DMS153 treated with DMSO at 0.1 percent for 48 hours (cell line): Measurements from ENCODE around the gene ACOT13.
"Not testable (repeated sequence)": the region's sequence is repeated elsewhere in the genome, so short reads cannot be mapped to it uniquely, and the experiment has no call there.

ENCODE experiments used
- DNase-seq: peaks from one replicate; lab custom pipeline; 2025; ENCODE audit not compliant: unreplicated experiment; lab: John Stamatoyannopoulos, UW

The ACOT13 gene

DNA sequence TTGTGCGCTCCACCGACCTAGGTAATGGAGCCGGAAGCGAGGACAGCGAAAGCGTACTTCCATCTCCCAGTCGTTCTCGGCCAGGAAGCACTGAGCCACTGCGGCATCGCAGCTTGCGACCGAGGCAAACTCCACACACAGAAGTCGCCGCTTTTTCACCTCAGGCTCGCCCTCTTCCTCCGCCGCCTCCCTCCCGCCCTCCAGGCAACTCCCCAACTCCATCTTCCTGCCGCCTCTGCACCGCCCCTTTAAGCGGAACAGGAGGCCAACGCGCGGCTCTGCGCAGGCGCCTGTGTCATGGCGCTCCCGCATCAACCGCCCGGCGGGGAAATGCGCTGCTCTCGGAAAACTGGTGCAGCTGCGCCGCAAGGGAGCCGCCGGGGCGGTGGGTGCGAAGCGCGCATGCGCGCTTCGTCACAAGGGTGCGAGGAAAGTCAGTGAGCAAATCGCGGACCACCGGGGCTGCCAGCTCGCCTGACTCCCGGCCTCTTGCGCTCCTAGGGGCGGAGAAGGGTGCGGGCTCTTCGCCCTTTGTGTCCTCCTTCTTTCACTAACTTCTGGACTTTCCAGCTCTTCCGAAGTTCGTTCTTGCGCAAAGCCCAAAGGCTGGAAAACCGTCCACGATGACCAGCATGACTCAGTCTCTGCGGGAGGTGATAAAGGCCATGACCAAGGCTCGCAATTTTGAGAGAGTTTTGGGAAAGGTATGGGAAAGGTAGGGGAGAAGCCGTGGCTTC lies at the start of gene ACOT13, which contains the start of gene TDP2:
ACOT13 (plus strand) TSS at position 437 of the 737 bp plus-strand sequence; CDS start at position 624, 187 bp downstream.
TDP2 (minus strand) TSS at position 259 of the 737 bp plus-strand sequence; CDS start at position 222, 37 bp downstream.
- peak; percentile 93 for DNase-seq

DNA sequence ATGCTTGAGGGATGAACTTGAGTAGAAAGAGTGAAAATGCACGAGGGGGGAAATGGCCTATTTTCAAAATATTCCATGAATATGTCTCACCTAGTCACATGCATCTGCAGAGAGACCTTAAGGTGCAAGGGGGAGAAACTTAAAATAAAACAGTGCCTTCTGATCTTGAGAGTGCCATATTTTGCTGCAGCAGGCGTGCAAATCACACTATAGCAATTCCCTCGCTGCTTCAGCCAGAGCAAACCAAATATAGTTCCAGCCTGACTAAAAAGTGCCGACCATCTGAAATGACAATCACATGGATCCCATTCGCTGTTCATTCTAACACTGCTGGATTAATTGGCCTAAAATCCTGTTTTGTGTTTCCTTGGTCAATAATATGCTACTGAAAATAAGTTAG lies 47.2 kb upstream of the ACOT13 start:
- DNase-seq: no peak

DNA sequence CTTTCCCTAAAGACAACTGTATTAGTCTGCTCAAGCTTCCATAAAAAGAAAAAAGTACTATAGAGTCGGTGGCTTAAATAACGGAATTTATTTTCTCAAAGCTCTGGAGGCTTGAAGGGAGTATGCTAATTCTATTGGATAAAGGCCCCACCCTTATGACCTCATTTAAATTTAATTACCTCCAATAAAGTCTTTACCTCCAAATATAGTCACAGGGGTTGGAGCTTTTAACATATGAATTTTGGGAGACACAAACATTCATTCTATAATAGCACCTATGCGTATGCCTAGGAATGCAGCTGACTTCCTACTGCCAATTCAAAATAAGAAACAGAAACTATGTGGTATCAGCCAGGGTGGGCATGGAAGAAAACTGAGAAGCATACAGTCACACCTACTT lies 46.2 kb upstream of the ACOT13 start:
- no peak for DNase-seq

DNA sequence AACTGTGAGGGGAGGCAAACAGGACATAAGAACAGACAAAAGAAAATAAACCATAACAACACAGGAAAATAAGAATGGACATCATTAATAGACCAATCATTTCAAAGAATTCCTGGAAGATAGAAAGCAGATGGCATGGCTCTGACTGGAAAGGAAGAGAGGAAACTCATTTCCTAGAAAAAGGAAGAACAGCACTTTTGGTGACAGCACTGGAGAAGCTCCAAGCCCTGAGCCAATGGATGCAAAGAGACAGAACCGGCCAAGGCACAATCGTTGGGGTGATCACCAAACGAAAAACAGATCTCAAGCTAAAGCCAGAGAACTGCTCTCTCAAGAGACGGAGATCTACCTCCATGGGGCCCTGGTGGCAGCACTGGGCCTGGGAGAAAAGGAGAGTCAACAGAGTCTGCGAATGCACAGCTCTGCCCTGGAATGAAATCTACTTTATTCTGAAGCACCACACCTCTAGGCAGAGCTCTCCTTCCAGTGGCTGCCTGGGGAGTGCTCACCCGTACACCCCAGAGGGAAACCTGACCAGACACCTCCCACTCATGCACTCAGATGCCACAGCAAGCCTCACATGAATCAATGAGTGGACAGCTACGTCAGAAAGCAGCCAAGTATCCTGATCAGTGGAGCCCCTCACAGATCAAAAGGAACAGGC lies 45.1 kb upstream of the ACOT13 start:
- no peak for DNase-seq

DNA sequence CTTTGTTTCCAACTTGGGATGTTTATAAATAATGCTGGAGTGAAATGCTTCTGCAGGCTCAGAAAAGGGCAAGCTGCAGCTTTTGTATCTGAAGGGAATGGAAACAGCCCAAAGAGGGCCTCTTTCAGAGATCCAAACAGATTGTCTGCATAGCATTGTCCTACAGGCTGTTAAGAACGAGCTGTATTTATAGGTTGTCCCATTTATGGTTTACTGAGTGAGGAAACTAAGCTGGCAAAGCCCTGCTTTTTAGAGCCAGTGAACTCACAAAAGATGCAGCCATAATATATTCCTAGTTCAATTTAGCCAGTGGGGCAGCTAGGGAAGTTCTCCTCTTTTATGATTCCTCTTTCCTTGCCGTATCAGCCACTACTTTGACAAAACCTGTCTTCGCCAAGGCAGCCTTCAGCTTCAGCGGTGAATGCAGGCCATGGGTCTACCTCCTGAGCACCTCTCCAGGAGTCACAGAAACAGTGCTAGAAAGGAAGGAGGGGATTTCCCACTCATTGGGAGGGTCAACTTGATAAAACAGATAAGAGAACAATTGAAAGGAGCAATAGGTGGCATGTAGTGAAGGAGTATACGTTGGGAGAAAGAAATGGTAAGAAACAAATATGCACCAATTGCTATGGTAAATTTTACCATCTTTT lies 35.9 kb upstream of the ACOT13 start:
- DNase-seq: no peak

DNA sequence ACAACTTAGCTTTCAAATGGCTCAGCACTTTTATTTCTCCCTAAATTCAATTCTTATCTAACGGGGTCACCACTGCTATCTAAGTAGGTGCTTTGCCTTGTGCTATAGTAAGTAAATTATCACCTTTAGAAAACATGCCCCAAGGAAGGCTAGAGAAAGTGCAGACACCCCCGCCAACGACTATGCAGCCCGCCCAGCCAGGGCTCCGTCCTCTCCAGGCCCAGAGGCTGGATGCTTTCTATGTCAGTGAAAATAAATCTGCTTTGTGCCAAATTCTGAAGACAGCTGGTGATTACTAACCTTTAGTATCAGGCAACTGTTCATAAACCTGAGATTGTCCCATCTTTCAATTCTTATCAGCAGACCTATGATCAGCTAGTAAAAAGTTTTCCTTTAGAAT lies 35.2 kb upstream of the ACOT13 start:
- DNase-seq: no peak

DNA sequence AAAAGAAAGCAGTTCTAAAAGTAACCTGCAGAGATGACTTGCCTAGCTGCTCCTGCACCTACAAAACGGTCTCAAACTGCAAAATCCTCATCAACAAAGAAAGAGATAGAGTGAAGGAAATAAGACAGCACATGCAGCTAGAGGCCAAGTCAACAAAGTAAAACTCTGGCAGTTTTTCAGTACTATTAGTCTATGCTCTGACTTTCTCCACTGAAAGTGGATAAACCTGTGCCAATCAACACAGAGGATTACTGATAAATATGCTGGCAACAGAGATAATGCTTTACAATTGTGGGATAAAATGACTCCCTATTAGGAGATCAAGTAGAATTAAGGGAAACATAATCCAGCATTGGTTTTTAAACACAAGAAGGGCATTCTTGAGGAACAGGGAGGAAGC lies 34.3 kb upstream of the ACOT13 start:
- DNase-seq: no peak

DNA sequence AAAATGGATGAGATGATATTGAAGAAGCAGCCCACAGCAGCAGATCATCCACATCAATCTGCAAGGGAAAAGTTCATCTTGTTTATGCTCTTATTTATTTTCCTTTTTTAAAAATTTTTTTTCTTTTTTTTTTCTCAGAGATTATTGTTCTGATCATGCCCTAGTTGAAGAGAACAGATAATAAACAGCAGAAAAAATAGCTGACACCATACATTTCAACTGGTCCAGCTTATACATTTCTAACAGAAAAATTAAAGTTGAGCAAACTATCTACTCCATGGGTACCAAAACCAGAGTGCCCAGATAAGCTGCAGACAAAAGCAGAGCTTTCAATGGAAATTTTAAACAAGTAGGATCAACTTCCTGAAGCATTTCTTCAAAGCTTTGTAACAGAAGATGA lies 30.2 kb upstream of the ACOT13 start:
- DNase-seq: no peak

DNA sequence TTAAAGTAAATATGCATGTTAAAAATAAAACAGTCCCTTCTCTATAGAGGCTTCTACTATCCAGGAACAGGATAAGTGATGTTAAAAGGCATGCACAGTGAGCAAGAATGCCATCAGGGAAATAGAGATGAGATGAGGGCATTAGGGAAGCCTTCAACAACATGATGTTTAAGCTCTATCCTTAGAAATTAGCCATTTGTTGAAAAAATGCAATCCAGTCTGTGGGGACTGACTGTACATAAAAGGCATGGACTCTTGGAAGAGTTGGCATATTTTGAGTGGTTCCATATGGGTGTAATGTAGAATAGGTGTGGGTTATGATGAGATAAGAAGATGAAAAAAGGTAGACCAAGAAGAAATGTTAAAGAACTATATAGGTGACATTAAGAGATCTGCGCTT lies 26.7 kb upstream of the ACOT13 start:
- no peak for DNase-seq

DNA sequence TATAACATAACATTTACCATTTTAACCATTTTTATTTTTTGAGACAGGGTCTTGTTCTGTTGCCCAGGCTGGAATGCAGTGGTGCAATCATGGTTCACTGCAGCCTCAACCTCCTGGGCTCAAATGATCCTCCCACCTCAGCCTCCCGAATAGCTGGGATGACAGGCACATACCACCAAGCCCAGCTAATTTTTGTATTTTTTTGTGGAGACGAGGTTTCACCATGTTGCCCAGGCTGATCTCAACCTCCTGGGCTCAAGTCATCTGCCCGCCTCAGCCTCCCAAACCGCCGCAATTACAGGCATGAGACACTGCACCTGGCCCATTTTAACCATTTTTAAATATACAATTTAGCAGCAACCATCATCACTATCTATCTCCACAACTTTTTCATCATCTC lies 26.2 kb upstream of the ACOT13 start:
- not testable (repeated sequence) for DNase-seq

DNA sequence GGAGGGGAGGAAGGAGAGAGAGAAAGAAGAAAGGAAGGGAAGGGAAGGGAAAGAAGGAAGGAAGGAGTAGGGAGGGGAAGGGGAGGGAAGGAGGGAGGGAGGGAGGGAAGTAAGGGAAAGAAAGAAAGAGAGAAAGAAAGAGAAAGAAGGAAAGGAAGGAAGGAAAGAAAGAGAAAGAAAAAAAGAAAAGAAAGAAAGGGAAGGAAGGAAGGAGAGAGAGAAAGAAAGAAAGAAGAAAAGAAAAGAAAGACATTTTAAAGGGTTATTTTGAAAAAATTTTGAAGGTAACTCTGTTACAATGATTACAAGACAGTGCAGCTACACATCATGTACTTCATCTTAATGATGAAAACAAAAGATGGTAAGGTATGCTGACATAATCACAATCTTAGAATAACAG lies 24.8 kb upstream of the ACOT13 start:
- DNase-seq: no peak

DNA sequence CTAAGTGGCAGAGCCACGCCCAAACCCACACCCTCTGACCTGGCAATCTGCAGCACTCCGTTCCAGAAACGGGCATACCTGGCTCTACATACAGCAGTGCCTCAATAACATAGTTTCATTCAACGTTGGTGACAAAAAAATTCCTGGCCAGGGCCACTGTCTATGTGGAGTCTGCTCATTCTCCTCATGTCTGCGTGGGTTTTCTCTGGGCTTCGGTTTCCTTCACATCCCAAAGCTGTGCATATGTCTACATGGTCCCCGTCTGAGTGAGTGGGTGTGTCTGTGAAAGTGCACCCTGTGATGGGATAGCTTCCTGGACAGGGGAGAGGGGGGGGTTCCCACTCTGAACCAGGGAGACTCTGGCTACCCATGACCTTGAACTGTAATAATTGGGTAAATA lies 23.0 kb upstream of the ACOT13 start:
- DNase-seq: no peak

DNA sequence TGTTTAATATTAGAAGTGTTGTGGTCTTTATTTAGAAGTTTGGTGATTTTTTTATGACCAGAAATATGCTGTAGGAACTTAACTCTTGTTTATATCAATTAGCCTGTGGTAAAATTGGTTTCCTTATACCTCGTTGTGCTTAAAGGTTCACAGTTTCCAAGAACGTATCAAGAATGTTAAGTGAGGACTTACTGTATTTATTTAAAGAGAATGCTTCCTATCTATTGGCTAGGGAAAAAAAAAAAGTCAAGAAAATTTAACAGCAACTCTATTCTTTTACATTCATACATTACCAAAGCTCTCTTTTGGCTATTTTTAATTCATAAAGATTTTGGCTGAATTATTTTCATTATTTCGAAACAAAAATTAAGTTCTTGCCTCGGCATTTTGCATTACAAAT lies 22.5 kb upstream of the ACOT13 start:
- DNase-seq: no peak

DNA sequence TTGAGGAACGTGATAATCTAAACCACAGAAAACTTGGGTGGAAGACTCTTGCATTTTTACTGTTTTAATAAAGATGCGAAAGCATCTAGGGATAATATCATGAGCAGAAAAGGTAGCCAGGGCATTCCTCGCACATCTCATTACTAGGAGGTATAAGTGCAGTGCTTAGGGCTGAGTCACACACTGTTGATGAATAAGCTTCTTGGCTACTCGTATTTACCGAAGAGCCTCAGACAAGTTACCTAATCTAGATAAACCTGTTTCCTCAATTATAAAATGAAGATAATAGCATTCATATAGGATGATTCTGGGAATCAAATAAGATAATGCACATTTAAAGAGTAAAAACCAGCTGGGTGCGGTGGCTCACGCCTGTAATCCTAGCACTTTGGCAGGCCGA lies 20.1 kb upstream of the ACOT13 start:
- DNase-seq: no peak

DNA sequence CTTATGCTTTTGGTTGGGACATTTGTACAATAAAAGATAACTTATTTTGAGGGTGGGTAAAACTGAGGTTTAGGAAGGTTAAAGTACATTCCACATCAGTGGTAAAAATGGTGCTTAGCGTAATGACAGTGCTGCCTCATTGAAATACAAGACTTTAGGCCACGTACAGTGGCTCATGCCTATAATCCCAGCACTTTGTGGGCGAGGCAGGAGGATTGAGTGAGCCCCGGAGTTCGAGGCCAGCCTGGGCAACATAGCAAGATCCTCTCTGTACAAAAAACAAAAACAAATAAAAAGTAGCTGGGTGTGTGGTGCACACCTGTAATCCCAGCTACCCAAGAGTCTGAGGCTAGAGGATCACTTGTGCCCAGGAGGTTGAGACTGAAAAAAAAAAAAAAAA lies 18.6 kb upstream of the ACOT13 start:
- DNase-seq: no peak

DNA sequence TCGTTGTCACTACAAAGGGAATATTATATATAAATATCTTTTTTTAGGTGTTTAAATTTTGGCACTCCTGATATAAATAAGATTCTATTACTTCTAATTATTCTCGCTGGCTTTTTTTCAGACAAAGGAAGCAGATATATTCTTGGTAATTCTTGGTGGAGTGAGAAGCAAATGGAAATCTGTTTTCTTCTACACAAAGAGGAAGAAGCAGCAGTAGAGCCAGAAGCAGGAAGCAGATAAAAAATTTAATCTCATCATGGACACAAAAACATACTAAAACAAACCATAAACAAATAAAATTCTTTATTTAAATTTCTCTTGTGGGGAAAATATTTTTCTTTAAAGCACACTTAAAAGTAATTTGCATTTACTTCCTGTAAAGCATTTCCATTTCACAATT lies 17.2 kb upstream of the ACOT13 start:
- DNase-seq: no peak

DNA sequence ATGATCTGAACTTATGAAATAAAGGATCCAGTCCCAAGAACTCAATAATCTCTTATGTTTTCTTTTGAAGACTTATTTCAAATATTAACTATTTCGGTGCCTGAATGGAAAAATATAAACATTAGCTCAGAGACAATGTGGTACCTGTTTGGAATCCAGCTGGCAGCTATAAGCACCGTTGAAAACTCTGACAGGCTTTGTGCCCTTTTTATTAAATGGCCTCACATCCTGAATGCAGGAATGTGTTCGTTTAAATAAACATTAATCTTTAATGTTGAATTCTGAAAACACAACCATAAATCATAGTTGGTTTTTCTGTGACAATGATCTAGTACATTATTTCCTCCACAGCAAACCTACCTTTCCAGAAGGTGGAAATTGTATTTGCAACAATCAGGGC lies 16.5 kb upstream of the ACOT13 start:
- no peak for DNase-seq

DNA sequence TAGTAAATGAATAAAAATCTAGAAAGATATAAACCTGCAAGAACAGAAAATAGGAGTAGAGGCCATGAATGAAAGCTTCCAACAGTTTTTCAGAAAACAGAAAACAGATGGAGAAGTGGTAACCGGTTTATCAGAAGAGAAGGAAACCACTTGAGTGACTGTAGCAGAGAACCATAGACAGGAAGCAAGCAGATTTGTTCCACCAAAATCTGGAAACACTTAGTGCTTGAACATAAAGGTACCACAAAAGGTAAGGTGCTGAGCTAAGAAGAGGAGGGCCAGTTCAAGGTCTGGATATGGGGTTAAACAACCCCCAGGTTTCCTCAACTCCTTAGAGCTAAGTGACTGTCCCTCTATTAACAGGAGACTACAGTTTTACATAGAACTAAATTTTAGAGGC lies 11.7 kb upstream of the ACOT13 start:
- DNase-seq: no peak

DNA sequence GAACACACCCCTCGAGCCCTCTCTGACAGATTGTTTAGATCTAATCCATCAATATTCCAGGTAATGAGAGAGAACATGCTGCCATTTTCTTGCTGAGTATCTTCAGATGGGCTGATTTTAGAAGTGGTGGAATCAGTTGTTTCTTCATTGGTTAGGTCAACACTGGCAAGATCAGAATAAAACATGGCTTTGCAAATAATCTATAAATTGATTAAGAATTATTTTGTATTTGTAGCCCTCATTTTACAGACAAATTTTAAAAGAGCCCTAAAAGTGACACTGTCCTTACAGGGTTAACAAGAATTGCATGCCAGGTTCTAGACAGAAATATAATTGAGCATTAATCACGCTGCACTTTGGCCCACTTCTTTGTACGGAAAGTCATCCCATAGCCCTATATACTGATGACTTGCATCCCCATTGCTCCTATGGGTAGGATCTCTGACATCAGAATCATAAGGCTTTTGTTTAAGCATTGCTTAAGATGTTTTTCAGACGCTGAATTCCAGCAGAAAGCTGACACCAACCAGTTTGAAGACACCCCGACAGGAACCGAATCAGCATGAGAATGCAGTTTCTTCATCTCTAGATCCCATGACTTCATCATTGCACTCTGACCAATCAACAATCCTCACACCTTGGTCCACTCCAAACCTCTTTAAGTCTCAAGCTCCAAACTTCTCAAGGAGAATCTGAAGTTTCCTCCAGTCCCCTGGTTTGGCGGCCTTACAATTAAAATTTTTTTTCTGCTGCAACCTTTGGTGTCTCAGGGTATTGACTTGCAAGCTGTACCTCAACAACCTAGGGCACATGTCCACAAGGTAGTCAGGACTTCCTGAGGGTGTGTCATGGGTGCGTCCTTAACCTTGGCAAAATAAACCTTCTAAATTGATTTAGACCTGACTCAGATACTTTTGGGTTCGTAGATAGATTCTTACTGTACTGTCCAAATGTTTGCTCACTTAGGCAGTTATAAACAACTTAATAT lies 8.0 kb upstream of the ACOT13 start:
- DNase-seq: no peak

DNA sequence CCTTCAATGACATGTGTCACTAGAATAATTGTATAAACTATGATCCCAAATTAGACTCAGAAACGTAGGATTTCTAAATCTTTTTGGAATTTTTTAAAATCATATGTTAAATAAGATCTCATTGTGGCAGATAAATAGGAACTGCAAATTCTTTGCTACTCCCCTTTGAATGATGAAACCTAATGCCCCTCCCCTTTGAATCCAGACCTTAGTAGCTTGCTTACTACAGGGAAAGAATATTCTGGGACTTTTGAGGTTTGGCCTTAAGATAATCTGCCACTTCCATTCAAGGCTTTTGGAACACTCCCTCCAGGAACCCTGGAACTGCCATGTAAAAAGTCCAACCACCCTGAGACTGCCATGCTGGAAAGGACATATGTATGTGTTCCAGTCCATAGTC lies 7.3 kb upstream of the ACOT13 start:
- DNase-seq: no peak

DNA sequence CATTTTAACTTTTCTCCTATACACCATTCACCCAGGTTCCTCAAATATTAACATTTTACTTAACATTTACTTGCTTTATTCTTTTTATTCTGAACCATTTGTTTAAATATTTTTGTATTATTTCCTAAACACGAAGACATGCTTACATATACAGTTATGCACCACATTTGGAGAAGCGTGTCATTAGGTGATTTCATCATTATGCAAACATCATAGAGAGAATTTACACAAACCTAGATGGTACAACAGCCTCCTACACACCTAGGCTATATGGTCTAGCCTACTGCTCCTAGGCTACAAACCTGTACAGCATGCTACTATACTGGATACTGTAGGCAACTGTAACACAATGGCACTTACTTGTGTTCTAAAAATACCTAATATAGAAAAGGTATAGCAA lies 6.8 kb upstream of the ACOT13 start:
- no peak for DNase-seq
